Vagina (tissue), 2 donors: ENCODE measurements around the gene FBLN7.

Source experiments
- CTCF ChIP-seq, 3 experiments: fragments of 450-650 bp in 2 of 3; fragments of 200-600 bp in 1 of 3; sonication (generic) in 1 of 3; IDR thresholded peaks; one replicate each; pipeline ENCODE4 v1.5.1; 2017 to 2019; ENCODE audit warnings: antibody characterized with exemption in 3 of 3, mild to moderate bottlenecking in 2 of 3, moderate library complexity in 2 of 3
- POLR2A ChIP-seq, 2 donors: fragments of 450-650 bp; IDR thresholded peaks; one replicate each; pipeline ENCODE4 v1.6.1; 2017; ENCODE audit warnings: antibody characterized with exemption in 2 of 2, mild to moderate bottlenecking in 2 of 2, moderate library complexity in 2 of 2
- POLR2AphosphoS5 ChIP-seq, 2 donors: sonication (generic); formaldehyde crosslinking; IDR thresholded peaks; one replicate each; pipeline ENCODE4 v1.9.0; 2017; ENCODE audit warnings: antibody characterized with exemption in 2 of 2, mild to moderate bottlenecking in 2 of 2, low read depth in 1 of 2; ENCODE audit not compliant: insufficient read depth in 1 of 2

- TF ChIP-seq CTCF (IDR thresholded peaks at IDR 0.05): no peak
- TF ChIP-seq POLR2A (IDR thresholded peaks at IDR 0.05): no peak
- TF ChIP-seq POLR2AphosphoS5 (IDR thresholded peaks at IDR 0.05; ENCODE audit: insufficient read depth in 1 of 2, low read depth in 1 of 2): no peak
These were observed 6.8 kb downstream of the FBLN7 start for GRCh38 chr2:112144966-112145365.
